Measurements from ENCODE around the gene ATP5PB.

ATP5PB gene

GRCh38 chr1:111448918-111449702 lies at the start of gene ATP5PB, which contains the start of gene WDR77:
Gene ATP5PB, plus strand, starts transcription at chr1:111449464. Its CDS starts 78 bp downstream, at chr1:111449542.
Gene WDR77, minus strand, starts transcription at chr1:111449256. Its CDS starts 87 bp downstream, at chr1:111449169.
- peak; percentile 99 for DNase-seq

- DNase-seq: peak; percentile 38
Observed at GRCh38 chr1:111399792-111400610, 49.3 kb upstream of the ATP5PB start.

GRCh38 chr1:111402083-111402482 lies 47.2 kb upstream of the ATP5PB start:
- DNase-seq: no peak

GRCh38 chr1:111404588-111404987 lies 44.7 kb upstream of the ATP5PB start:
- no peak for DNase-seq

GRCh38 chr1:111406321-111406768 lies 42.9 kb upstream of the ATP5PB start:
- no peak for DNase-seq

GRCh38 chr1:111407301-111407700 lies 42.0 kb upstream of the ATP5PB start:
- DNase-seq: no peak

- DNase-seq: no peak
Observed at GRCh38 chr1:111412839-111413238, 36.4 kb upstream of the ATP5PB start.

- no peak for DNase-seq
Observed at GRCh38 chr1:111414756-111415155, 34.5 kb upstream of the ATP5PB start.

GRCh38 chr1:111415461-111415860 lies 33.8 kb upstream of the ATP5PB start:
- DNase-seq: no peak

- DNase-seq: no peak
Observed at GRCh38 chr1:111417755-111418154, 31.5 kb upstream of the ATP5PB start.

GRCh38 chr1:111419037-111419436 lies 30.2 kb upstream of the ATP5PB start:
- no peak for DNase-seq

- no peak for DNase-seq
Observed at GRCh38 chr1:111420377-111420776, 28.9 kb upstream of the ATP5PB start.

GRCh38 chr1:111422546-111423391 lies 26.5 kb upstream of the ATP5PB start:
- no peak for DNase-seq

GRCh38 chr1:111424281-111424680 lies 25.0 kb upstream of the ATP5PB start:
- DNase-seq: no peak

GRCh38 chr1:111436726-111437125 lies 12.5 kb upstream of the ATP5PB start:
- DNase-seq: no peak

GRCh38 chr1:111439461-111440351 lies 9.6 kb upstream of the ATP5PB start:
- no peak for DNase-seq

- DNase-seq: no peak
Observed at GRCh38 chr1:111441573-111442192, 7.6 kb upstream of the ATP5PB start.

- DNase-seq: no peak
Observed at GRCh38 chr1:111442457-111442856, 6.8 kb upstream of the ATP5PB start.

GRCh38 chr1:111444031-111444430 lies 5.2 kb upstream of the ATP5PB start:
- DNase-seq: no peak

- DNase-seq: no peak
Observed at GRCh38 chr1:111446546-111446945, 2.7 kb upstream of the ATP5PB start.
